K562 (cell line): ENCODE results near the gene JPH3. TPM values are rescaled to one million over a fixed set of nuclear protein-coding genes. Genes with fewer than 3 reads are reported as not detected.

Experiments
- ATAC-seq: fragments of 200-7000 bp; cut with Tn5 transposase; 3 replicates; pipeline ENCODE4 v1.9.1; 2020; ENCODE audit warnings: moderate library complexity
- BruUV-seq: library from RNA; stranded (reverse); fragments of 400-500 nt; replicated peaks from 2 replicates; lab custom pipeline; 2021; lab: Mats Ljungman, UMichigan
- CTCF ChIA-PET: fragments of 300-600 bp; formaldehyde crosslinking; extraction: SDS; loops from one replicate; lab custom pipeline; 2021; ENCODE audit warnings: low intra/inter-chr PET ratio; lab: Yijun Ruan, JAX
- POLR2A ChIA-PET: fragments of 300-600, 350-650 bp; sonication (Branson Sonifier 250); formaldehyde crosslinking; extraction: SDS; loops from one replicate; lab custom pipeline; 2021; ENCODE audit warnings: antibody characterized with exemption, inconsistent platforms; lab: Yijun Ruan, JAX
- DNase-seq, 4 experiments: peaks; one replicate each; pipeline versions ENCODE4 v3.0.0 to v3.0.0-alpha.2; 2011 to 2018; ENCODE audit warnings: low spot score in 3 of 4, mixed read lengths in 3 of 4; ENCODE audit errors: extremely low read depth in 1 of 4
- FAIRE-seq: peaks from 2 replicates; lab custom pipeline; 2011; peaks lifted over from hg19 to GRCh38; lab: Jason Lieb, UNC
- H2AFZ ChIP-seq: 2 replicates; pipeline ENCODE4 v1.6.0; 2011; ENCODE audit warnings: low read depth, low read length, control low read depth, inconsistent platforms
- H3K27ac ChIP-seq: fragments of 200-600 bp; 3 replicates; pipeline ENCODE4 v1.8.0; 2011; ENCODE audit warnings: low read depth, mild to moderate bottlenecking, control low read depth, inconsistent platforms, low read length, moderate library complexity, mixed read lengths; ENCODE audit errors: extremely low read depth
- H3K27me3 ChIP-seq, 2 experiments: fragments of 300-600 bp in 1 of 2; 2 replicates in 1 of 2; 3 replicates in 1 of 2; pipeline versions ENCODE4 v1.6.0 to v1.8.0; 2011; ENCODE audit warnings: inconsistent platforms in 2 of 2, low read length in 2 of 2, mild to moderate bottlenecking in 1 of 2, mixed read lengths in 1 of 2, moderate library complexity in 1 of 2; ENCODE audit not compliant: control insufficient read depth in 2 of 2, insufficient read depth in 2 of 2
- H3K36me3 ChIP-seq: fragments of 300-600 bp; 3 replicates; pipeline ENCODE4 v1.8.0; 2011; ENCODE audit warnings: mild to moderate bottlenecking, low read length, inconsistent platforms; ENCODE audit not compliant: control insufficient read depth, insufficient read depth
- H3K4me1 ChIP-seq, 2 experiments: fragments of 200-600 bp in 1 of 2; replicated peaks in 1 of 2; 2 replicates in 1 of 2; 3 replicates in 1 of 2; pipeline versions ENCODE4 v1.5.1 to v1.8.0; 2011; ENCODE audit warnings: inconsistent platforms in 2 of 2, low read length in 2 of 2, mild to moderate bottlenecking in 1 of 2, mixed read lengths in 1 of 2, moderate library complexity in 1 of 2; ENCODE audit not compliant: control insufficient read depth in 2 of 2, insufficient read depth in 2 of 2
- H3K4me2 ChIP-seq: 2 replicates; pipeline ENCODE4 v1.6.1; 2011; ENCODE audit warnings: low read length, control low read depth, inconsistent platforms, mixed read lengths; ENCODE audit not compliant: insufficient read depth
- H3K4me3 ChIP-seq: fragments of 200-600 bp; sonication (generic), shearing (Covaris generic); 2 replicates; pipeline ENCODE4 v1.5.1; 2016; ENCODE audit warnings: control low read depth, inconsistent platforms
- H3K79me2 ChIP-seq: fragments of 200-600 bp; 3 replicates; pipeline ENCODE4 v1.8.0; 2011; ENCODE audit warnings: low read length, inconsistent platforms; ENCODE audit not compliant: control insufficient read depth, insufficient read depth
- H3K9ac ChIP-seq, 2 experiments: 2 replicates each; pipeline versions ENCODE4 v1.6.0 to v1.6.1; 2011; ENCODE audit warnings: low read depth in 2 of 2, low read length in 2 of 2, control low read depth in 1 of 2, inconsistent platforms in 1 of 2, mild to moderate bottlenecking in 1 of 2, mixed read lengths in 1 of 2; ENCODE audit not compliant: insufficient read depth in 1 of 2
- H3K9me1 ChIP-seq: one replicate; pipeline ENCODE4 v1.6.0; 2011; ENCODE audit warnings: inconsistent platforms, mild to moderate bottlenecking, low read length, moderate library complexity; ENCODE audit not compliant: control insufficient read depth, insufficient read depth
- H3K9me3 ChIP-seq: replicated peaks from 2 replicates; pipeline ENCODE4 v1.5.1; 2011; ENCODE audit warnings: low read depth, low read length, inconsistent platforms; ENCODE audit not compliant: control insufficient read depth, insufficient read depth
- H4K20me1 ChIP-seq: replicated peaks from 2 replicates; pipeline ENCODE4 v1.6.1; 2011; ENCODE audit warnings: low read length, inconsistent platforms, mixed read lengths; ENCODE audit not compliant: control insufficient read depth, insufficient read depth
- ATF6 ChIP-seq: sonication (generic); formaldehyde crosslinking; IDR thresholded peaks from 2 replicates; pipeline ENCODE4 v1.4.0; 2020; ENCODE audit warnings: mild to moderate bottlenecking, missing genetic modification reagents
- CREBBP ChIP-seq: IDR thresholded peaks from one replicate; pipeline ENCODE4 v1.6.1; 2012; ENCODE audit warnings: low read depth, mild to moderate bottlenecking, control low read depth, inconsistent platforms, low read length
- CREM ChIP-seq: IDR thresholded peaks from 2 replicates; pipeline ENCODE4 v1.6.1; 2014; ENCODE audit warnings: antibody characterized with exemption, low read depth
- GATAD2A ChIP-seq: fragments of 450-650 bp; IDR thresholded peaks from 2 replicates; pipeline ENCODE4 v1.6.1; 2017
- MTF1 ChIP-seq: fragments of 250-450 bp; sonication (Bioruptor Pico); IDR thresholded peaks from 2 replicates; pipeline ENCODE4 v1.9.0; 2021; ENCODE audit warnings: moderate library complexity, mild to moderate bottlenecking, inconsistent platforms, borderline replicate concordance
- MXI1 ChIP-seq: IDR thresholded peaks from 2 replicates; pipeline ENCODE4 v1.6.1; 2011; ENCODE audit warnings: low read depth, mild to moderate bottlenecking, improper control_type of control experiment, low read length
- TAF15 ChIP-seq: fragments of 200-400 bp; formaldehyde crosslinking; IDR thresholded peaks from 2 replicates; pipeline ENCODE4 v1.6.1; 2017; ENCODE audit warnings: mild to moderate bottlenecking, low read depth, low read length, moderate library complexity
- TEAD2 ChIP-seq: fragments of 450-650 bp; IDR thresholded peaks from 2 replicates; pipeline ENCODE4 v1.6.1; 2016; ENCODE audit warnings: missing genetic modification characterization, control low read depth, missing compliant biosample characterization
- ZNF274 ChIP-seq: IDR thresholded peaks from 2 replicates; pipeline ENCODE4 v1.6.1; 2011; ENCODE audit warnings: low read depth, mild to moderate bottlenecking, low read length, moderate library complexity, borderline replicate concordance
- ZNF583 ChIP-seq: fragments of 250-450 bp; sonication (Bioruptor Pico); IDR thresholded peaks from 2 replicates; pipeline ENCODE4 v1.4.0; 2020
- WGBS: fragments of 100-300 bp; shearing (Covaris generic); methylation state at CpG from one replicate; pipeline ENCODE4 v1.1.6; 2016; ENCODE audit warnings: low coverage, mixed read lengths; ENCODE audit not compliant: insufficient coverage; ENCODE audit errors: missing lambda C conversion rate; 5-methylcytosine and 5-hydroxymethylcytosine counted together
- in situ Hi-C: fragments of 300-500 bp; cut with MboI; formaldehyde crosslinking; loops from 4 replicates; pipeline ENCODE4 v1.15.0; 2018; ENCODE audit warnings: inconsistent platforms, mixed read lengths
- intact Hi-C: fragments of 100-400 bp; cut with micrococcal nuclease; formaldehyde crosslinking; loops from 2 replicates; pipeline ENCODE4 v1.14.2; 2022
- polyA plus RNA-seq, 8 experiments: library from polyadenylated mRNA; depleted of rRNA in 4 of 8; stranded (reverse) in 5 of 8; unstranded in 3 of 8; fragments of >200 nt; fragmentation: Nextera tagmentation in 2 of 8; fragmentation: Illumina TruSeq in 1 of 8; extraction: Ambion mirVana in 2 of 8; extraction: Trizol in 1 of 8; gene quantifications; 2 replicates each; pipeline versions ENCODE4 v1.2.1 to v1.2.3, GENCODE V29; 2011 to 2014; ENCODE audit warnings: inconsistent platforms in 1 of 8, missing spikeins in 1 of 8
- total RNA-seq, 7 experiments: library from RNA; depleted of rRNA in 6 of 7; stranded (reverse); fragments of >200 nt in 6 of 7; fragmentation: Illumina TruSeq in 2 of 7; extraction: Trizol in 2 of 7; gene quantifications; 2 replicates each; pipeline versions ENCODE4 v1.2.1 to v1.2.3, GENCODE V29; 2011 to 2021; ENCODE audit warnings: low replicate concordance in 1 of 7
- TF ChIP-seq, protein P1 (sequence below): fragments of 250-450 bp; sonication (Bioruptor Pico); IDR thresholded peaks from 2 replicates; pipeline ENCODE4 v1.4.0; 2020; ENCODE audit warnings: borderline replicate concordance
- TF ChIP-seq, protein P2 (sequence below), 3 experiments: IDR thresholded peaks in 2 of 3; conservative IDR thresholded peaks in 1 of 3; 2 replicates each; pipeline ENCODE4 v1.5.1; 2011 to 2012; ENCODE audit warnings: low read length in 3 of 3, mild to moderate bottlenecking in 3 of 3, control low read depth in 2 of 3, improper control_type of control experiment in 1 of 3, inconsistent platforms in 1 of 3, low read depth in 1 of 3, mixed read lengths in 1 of 3, moderate library complexity in 1 of 3; ENCODE audit not compliant: insufficient read depth in 2 of 3
- TF ChIP-seq, protein P3 (sequence below): fragments of 250-450 bp; sonication (Bioruptor Pico); IDR thresholded peaks from 2 replicates; pipeline ENCODE4 v1.6.1; 2021; ENCODE audit warnings: mild to moderate bottlenecking

Gene JPH3
- total and polyA plus RNA-seq, 9 of the 15 experiments (the other 6 are each of a cell fraction or from before 2014, with no cell fraction given) = 0.01 TPM; not detected in 8

- Histone ChIP-seq H3K4me3 (no peak overlapping the region), H3K9me1 (no peaks in the 10 kb centered on the region), H3K9me3 (no peaks in the 10 kb centered on the region), H3K4me2 (no peak overlapping the region), H4K20me1 (no peaks in the 10 kb centered on the region; the same call in 1 of the 2 replicates), H3K4me1 (peaks cover 0 to 7% of the 10 kb centered on the region in 2 experiments; a peak in 4 of 5 replicates), H3K27me3 (peaks cover 25 to 78% of the 10 kb centered on the region in 2 experiments), H2AFZ (no peak overlapping the region), H3K36me3 (no peaks in the 10 kb centered on the region), H3K79me2 (no peaks in the 10 kb centered on the region), H3K27ac (no peak overlapping the region), H3K9ac (peak overlapping the region in 1 of 2 experiments; percentile 64; a peak in 1 of 4 replicates)
- ChIA-PET CTCF (interaction anchor here (0.6 to 0.8 kb wide), 2 partner anchors 110 to 131 kb away, joined by 4 read pairs; no protein-coding TSS in a partner anchor), POLR2A (interaction anchor here (0.6 to 1.2 kb wide), 9 partner anchors 8 to 166 kb away, joined by 3 to 6 read pairs (median 3); no protein-coding TSS in a partner anchor)
- WGBS = 6% methylated on average over 24 of the region's 24 CpGs
- intact Hi-C loops = loop anchor here (1.0 to 5.0 kb wide), 2 partner anchors 21 to 109 kb away; no protein-coding TSS in a partner anchor
- ATAC-seq (peak; percentile 90), FAIRE-seq (peak; percentile 75), DNase-seq (peak; percentile 59 to 68 (median 64))
- in situ Hi-C loops = no loop called here
- BruUV-seq = no TSS peak
- TF ChIP-seq ZNF274 (no peak), TEAD2 (no peak), ATF6 (CRISPR knock-in tag) (no peak), GATAD2A (no peak), CREBBP (no peak), MTF1 (CRISPR knock-in tag) (no peak), TAF15 (no peak), ZNF583 (CRISPR knock-in tag) (no peak), MXI1 (no peak), CREM (no peak)
- TF ChIP-seq, protein P1, sequence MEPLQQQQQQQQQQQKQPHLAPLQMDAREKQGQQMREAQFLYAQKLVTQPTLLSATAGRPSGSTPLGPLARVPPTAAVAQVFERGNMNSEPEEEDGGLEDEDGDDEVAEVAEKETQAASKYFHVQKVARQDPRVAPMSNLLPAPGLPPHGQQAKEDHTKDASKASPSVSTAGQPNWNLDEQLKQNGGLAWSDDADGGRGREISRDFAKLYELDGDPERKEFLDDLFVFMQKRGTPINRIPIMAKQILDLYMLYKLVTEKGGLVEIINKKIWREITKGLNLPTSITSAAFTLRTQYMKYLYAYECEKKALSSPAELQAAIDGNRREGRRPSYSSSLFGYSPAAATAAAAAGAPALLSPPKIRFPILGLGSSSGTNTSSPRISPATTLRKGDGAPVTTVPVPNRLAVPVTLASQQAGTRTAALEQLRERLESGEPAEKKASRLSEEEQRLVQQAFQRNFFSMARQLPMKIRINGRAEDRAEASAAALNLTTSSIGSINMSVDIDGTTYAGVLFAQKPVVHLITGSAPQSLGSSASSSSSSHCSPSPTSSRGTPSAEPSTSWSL (CRISPR knock-in tag) = no peak
- TF ChIP-seq, protein P2, sequence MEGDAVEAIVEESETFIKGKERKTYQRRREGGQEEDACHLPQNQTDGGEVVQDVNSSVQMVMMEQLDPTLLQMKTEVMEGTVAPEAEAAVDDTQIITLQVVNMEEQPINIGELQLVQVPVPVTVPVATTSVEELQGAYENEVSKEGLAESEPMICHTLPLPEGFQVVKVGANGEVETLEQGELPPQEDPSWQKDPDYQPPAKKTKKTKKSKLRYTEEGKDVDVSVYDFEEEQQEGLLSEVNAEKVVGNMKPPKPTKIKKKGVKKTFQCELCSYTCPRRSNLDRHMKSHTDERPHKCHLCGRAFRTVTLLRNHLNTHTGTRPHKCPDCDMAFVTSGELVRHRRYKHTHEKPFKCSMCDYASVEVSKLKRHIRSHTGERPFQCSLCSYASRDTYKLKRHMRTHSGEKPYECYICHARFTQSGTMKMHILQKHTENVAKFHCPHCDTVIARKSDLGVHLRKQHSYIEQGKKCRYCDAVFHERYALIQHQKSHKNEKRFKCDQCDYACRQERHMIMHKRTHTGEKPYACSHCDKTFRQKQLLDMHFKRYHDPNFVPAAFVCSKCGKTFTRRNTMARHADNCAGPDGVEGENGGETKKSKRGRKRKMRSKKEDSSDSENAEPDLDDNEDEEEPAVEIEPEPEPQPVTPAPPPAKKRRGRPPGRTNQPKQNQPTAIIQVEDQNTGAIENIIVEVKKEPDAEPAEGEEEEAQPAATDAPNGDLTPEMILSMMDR (IDR thresholded peaks at IDR 0.05 in 2 of 3, conservative IDR thresholded peaks at IDR 0.05 in 1 of 3; ENCODE audit: insufficient read depth in 2 of 3, low read depth in 1 of 3, low read length in 3 of 3) = peak; percentile 63 to 71 (median 70)
- TF ChIP-seq, protein P3, sequence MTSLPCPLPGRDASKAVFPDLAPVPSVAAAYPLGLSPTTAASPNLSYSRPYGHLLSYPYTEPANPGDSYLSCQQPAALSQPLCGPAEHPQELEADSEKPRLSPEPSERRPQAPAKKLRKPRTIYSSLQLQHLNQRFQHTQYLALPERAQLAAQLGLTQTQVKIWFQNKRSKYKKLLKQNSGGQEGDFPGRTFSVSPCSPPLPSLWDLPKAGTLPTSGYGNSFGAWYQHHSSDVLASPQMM = no peak
Observed at GRCh38 chr16:87570938-87571867, 31.1 kb upstream of the JPH3 start.
